Tongue (tissue), 2 donors: ENCODE data around the gene SLC25A17. TPM values are rescaled to one million over a fixed set of nuclear protein-coding genes. Genes with fewer than 3 reads are reported as not detected.

ENCODE experiments used
- small RNA-seq: library from RNA; depleted of rRNA; stranded (forward); fragments of <200 nt; gene quantifications from one replicate; pipeline ENCODE3, GENCODE V24; 2014; ENCODE audit warnings: low replicate concordance
- total RNA-seq: library from RNA; depleted of rRNA; stranded (reverse); fragments of >200 nt; gene quantifications from one replicate; pipeline ENCODE4 v1.2.3, GENCODE V29; 2014

SLC25A17 gene
- total RNA-seq, 1 donor from 2014 or later, result 14.2 TPM

Small RNAs within 50 kb of the gene (small RNA-seq; reads per million reads assigned to genes)
- gene JTBP1 (not detected), gene MIR4766 (not detected)

Other genes with a start within 250 kb of the SLC25A17 start
- 38.7 TPM for gene MRTFA, start 182.6 kb downstream of the SLC25A17 start, total RNA-seq
- 0.10 TPM for gene MCHR1, start 139.9 kb downstream of the SLC25A17 start, total RNA-seq
- gene ST13, start 37.3 kb upstream of the SLC25A17 start, total RNA-seq, result 198 TPM
- 7.8 TPM for gene XPNPEP3, start 37.8 kb upstream of the SLC25A17 start, total RNA-seq
- gene DNAJB7, start 42.8 kb upstream of the SLC25A17 start, total RNA-seq, result not detected
- 34.1 TPM for gene RBX1, start 132.0 kb upstream of the SLC25A17 start, total RNA-seq